Endothelial cell of umbilical vein (primary cell): ENCODE results near the gene ELK1. TPM values are rescaled to one million over a fixed set of nuclear protein-coding genes. Genes with fewer than 3 reads are reported as not detected.

Experiments used
- BruUV-seq: library from RNA; stranded (reverse); fragments of 400-500 nt; replicated peaks from 2 replicates; lab custom pipeline; 2021; lab: Mats Ljungman, UMichigan
- CTCF ChIA-PET: fragments of 300-600, 350-600 bp; sonication (Branson Sonifier 250); formaldehyde crosslinking; loops from one replicate; lab custom pipeline; 2021; ENCODE audit warnings: antibody characterized with exemption, inconsistent platforms; lab: Charles Lee
- POLR2A ChIA-PET: fragments of 300-600, 350-600 bp; sonication (Branson Sonifier 250); formaldehyde crosslinking; loops from one replicate; lab custom pipeline; 2021; ENCODE audit warnings: antibody characterized with exemption, inconsistent platforms; lab: Charles Lee
- DNase-seq: peaks from one replicate; pipeline ENCODE4 v3.0.0-alpha.2; 2011; ENCODE audit warnings: low read depth, low spot score
- FAIRE-seq: peaks from 2 replicates; lab custom pipeline; 2011; peaks lifted over from hg19 to GRCh38; lab: Jason Lieb, UNC
- H2AFZ ChIP-seq: 2 replicates; pipeline ENCODE4 v1.6.0; 2012; ENCODE audit warnings: low read depth, low read length, control low read depth, inconsistent platforms
- H3K27ac ChIP-seq: 2 replicates; pipeline ENCODE4 v1.5.1; 2011; ENCODE audit warnings: low read depth, mild to moderate bottlenecking, control low read depth, low read length, moderate library complexity; ENCODE audit not compliant: insufficient read depth
- H3K27me3 ChIP-seq, 2 experiments: 2 replicates each; pipeline versions ENCODE4 v1.6.0 to v1.6.1; 2011; ENCODE audit warnings: low read length in 2 of 2, mixed read lengths in 1 of 2; ENCODE audit not compliant: control insufficient read depth in 2 of 2, insufficient read depth in 2 of 2
- H3K36me3 ChIP-seq, 2 experiments: 2 replicates in 1 of 2; 3 replicates in 1 of 2; pipeline ENCODE4 v1.5.1; 2011; ENCODE audit warnings: low read length in 2 of 2, mild to moderate bottlenecking in 1 of 2, moderate library complexity in 1 of 2; ENCODE audit not compliant: control insufficient read depth in 2 of 2, insufficient read depth in 2 of 2; ENCODE audit errors: extremely low read depth in 1 of 2
- H3K4me1 ChIP-seq: 3 replicates; pipeline ENCODE4 v1.5.1; 2011; ENCODE audit warnings: mild to moderate bottlenecking, low read length; ENCODE audit not compliant: control insufficient read depth, insufficient read depth; ENCODE audit errors: extremely low read depth
- H3K4me2 ChIP-seq: 2 replicates; pipeline ENCODE4 v1.6.1; 2011; ENCODE audit warnings: low read length, control low read depth, mixed read lengths; ENCODE audit not compliant: insufficient read depth
- H3K4me3 ChIP-seq, 3 experiments: fragments of 200-600 bp in 1 of 3; sonication (generic), shearing (Covaris generic) in 1 of 3; replicated peaks in 1 of 3; 2 replicates each; pipeline ENCODE4 v1.5.1; 2011 to 2016; ENCODE audit warnings: control low read depth in 3 of 3, low read length in 3 of 3, mild to moderate bottlenecking in 2 of 3, inconsistent platforms in 1 of 3, low read depth in 1 of 3, moderate library complexity in 1 of 3; ENCODE audit not compliant: insufficient read depth in 1 of 3
- H3K79me2 ChIP-seq: 2 replicates; pipeline ENCODE4 v1.6.0; 2012; ENCODE audit warnings: low read length, inconsistent platforms; ENCODE audit not compliant: control insufficient read depth, insufficient read depth
- H3K9ac ChIP-seq: replicated peaks from 2 replicates; pipeline ENCODE3; 2011; ENCODE audit warnings: low read length, control low read depth; ENCODE audit not compliant: insufficient read depth; ENCODE audit errors: extremely low read depth
- H3K9me1 ChIP-seq: replicated peaks from 3 replicates; pipeline ENCODE4 v1.6.0; 2011; ENCODE audit warnings: mild to moderate bottlenecking, low read length; ENCODE audit not compliant: control insufficient read depth, insufficient read depth; ENCODE audit errors: extremely low read depth
- H3K9me3 ChIP-seq: replicated peaks from 2 replicates; pipeline ENCODE4 v1.5.1; 2012; ENCODE audit warnings: low read length, inconsistent platforms; ENCODE audit not compliant: control insufficient read depth, insufficient read depth
- H4K20me1 ChIP-seq: replicated peaks from 2 replicates; pipeline ENCODE3; 2011; ENCODE audit warnings: mild to moderate bottlenecking, low read length; ENCODE audit not compliant: control insufficient read depth, insufficient read depth; ENCODE audit errors: extremely low read depth
- CTCF ChIP-seq, 2 donors: IDR thresholded peaks; 1 replicate in 1 of 2; 2 replicates in 1 of 2; pipeline ENCODE4 v1.5.1; 2011; ENCODE audit warnings: low read length in 2 of 2, mild to moderate bottlenecking in 2 of 2, moderate library complexity in 2 of 2, control low read depth in 1 of 2, inconsistent platforms in 1 of 2, low read depth in 1 of 2; ENCODE audit not compliant: insufficient read depth in 1 of 2; ENCODE audit errors: extremely low read depth in 1 of 2
- EZH2 ChIP-seq: IDR thresholded peaks from 2 replicates; pipeline ENCODE4 v1.6.1; 2012; ENCODE audit warnings: borderline replicate concordance, low read depth, mild to moderate bottlenecking, moderate library complexity, low read length, inconsistent platforms; ENCODE audit not compliant: severe bottlenecking
- FOS ChIP-seq: IDR thresholded peaks from 2 replicates; pipeline ENCODE4 v1.6.1; 2011; ENCODE audit warnings: mild to moderate bottlenecking, low read length, moderate library complexity, borderline replicate concordance; ENCODE audit not compliant: insufficient read depth
- GATA2 ChIP-seq: IDR thresholded peaks from 2 replicates; pipeline ENCODE4 v1.7.0; 2011; ENCODE audit warnings: low read depth, mild to moderate bottlenecking, moderate library complexity, mixed read lengths, low read length; ENCODE audit not compliant: insufficient read length, insufficient read depth
- JUN ChIP-seq: IDR thresholded peaks from 2 replicates; pipeline ENCODE4 v1.6.1; 2011; ENCODE audit warnings: borderline replicate concordance, low read depth; ENCODE audit not compliant: insufficient read length, insufficient read depth
- MAX ChIP-seq: IDR thresholded peaks from 2 replicates; pipeline ENCODE4 v1.6.1; 2011; ENCODE audit not compliant: insufficient read depth, insufficient read length
- MYC ChIP-seq: IDR thresholded peaks from one replicate; pipeline ENCODE4 v1.6.1; 2011; ENCODE audit warnings: mild to moderate bottlenecking, low read depth, low read length
- POLR2A ChIP-seq: IDR thresholded peaks from 2 replicates; pipeline ENCODE4 v1.6.1; 2012; ENCODE audit warnings: low read depth, mild to moderate bottlenecking, control low read depth, low read length
- POLR2AphosphoS5 ChIP-seq: IDR thresholded peaks from 2 replicates; pipeline ENCODE4 v1.6.1; 2012; ENCODE audit warnings: low read depth, mild to moderate bottlenecking, control low read depth, low read length, moderate library complexity; ENCODE audit not compliant: insufficient read depth
- dilution Hi-C: fragments of 300-500 bp; cut with MboI; formaldehyde crosslinking; loops from one replicate; pipeline ENCODE4 v1.15.0; 2019; ENCODE audit warnings: low sequenced_read_pairs; ENCODE audit not compliant: extremely low pct_ligation_motif_present
- intact Hi-C: fragments of 100-400 bp; cut with micrococcal nuclease; formaldehyde crosslinking; loops from one replicate; pipeline ENCODE4 v1.10.0; 2022
- polyA plus RNA-seq, 4 experiments: library from polyadenylated mRNA; depleted of rRNA in 3 of 4; stranded (reverse) in 3 of 4; unstranded in 1 of 4; fragments of >200 nt; gene quantifications; 2 replicates each; pipeline versions ENCODE4 v1.2.1 to v1.2.3, GENCODE V29; 2011 to 2012; ENCODE audit warnings: missing spikeins in 1 of 4
- total RNA-seq: library from RNA; stranded (reverse); gene quantifications from 2 replicates; pipeline ENCODE4 v1.2.3, GENCODE V29; 2021

The ELK1 gene
- total and polyA plus RNA-seq, 2 donors (not counting 3 experiments of a cell fraction or from before 2014, with no cell fraction given), result 18.3 to 28.7 TPM

GRCh38 chrX:47649781-47650163, 591 bp downstream of the ELK1 start:
- BruUV-seq, result no TSS peak
- H3K9me1 ChIP-seq, result no peaks in the 10 kb centered on the region
- no peaks in the 10 kb centered on the region for H3K27me3 ChIP-seq
- H4K20me1 ChIP-seq, result no peaks in the 10 kb centered on the region
- ChIA-PET CTCF (interaction anchor here (1.0 kb wide), 1 partner anchor 68 kb away, joined by 3 read pairs; the partner anchor contains the start of gene TIMP1), POLR2A (no interaction called here)
- no peak overlapping the region for H2AFZ ChIP-seq
- H3K79me2 ChIP-seq, result peaks cover 10% of the 10 kb centered on the region
- peak overlapping the region; percentile 52 for H3K9ac ChIP-seq
- intact Hi-C loops, result loop anchor here (1.0 to 2.0 kb wide), 2 partner anchors 9 to 377 kb away; no protein-coding TSS in a partner anchor
- no peaks in the 10 kb centered on the region for H3K9me3 ChIP-seq
- peak; percentile 49 for FAIRE-seq
- H3K36me3 ChIP-seq, result peaks cover 2 to 3% of the 10 kb centered on the region in 2 experiments
- dilution Hi-C loops, result no loop called here
- TF ChIP-seq MAX (no peak), CTCF (IDR thresholded peaks at IDR 0.05; ENCODE audit: extremely low read depth in 1 of 2, insufficient read depth in 1 of 2, low read depth in 1 of 2, low read length in 2 of 2) (no peak), FOS (no peak), MYC (no peak), JUN (no peak), EZH2 (no peak), POLR2A (no peak), GATA2 (no peak), POLR2AphosphoS5 (no peak)
- peak overlapping the region; percentile 66 for H3K4me2 ChIP-seq
- peak overlapping the region; percentile 21 for H3K27ac ChIP-seq
- peaks cover 14% of the 10 kb centered on the region for H3K4me1 ChIP-seq
- DNase-seq, result no peak
- peak overlapping the region in 2 of 3 experiments; percentile 56 to 88 for H3K4me3 ChIP-seq
